GM21390 (cell line): ENCODE data around the gene FBXW11.

Source experiments
- ATAC-seq: cut with Tn5 transposase; IDR thresholded peaks from one replicate; pipeline ENCODE4 v1.9.1; 2021; ENCODE audit not compliant: unreplicated experiment

The FBXW11 gene

GRCh38 chr5:171956314-171956713, 50.1 kb downstream of the FBXW11 start:
- ATAC-seq, result no peak

GRCh38 chr5:171955761-171956160, 50.7 kb downstream of the FBXW11 start:
- no peak for ATAC-seq

GRCh38 chr5:171954721-171955120, 51.7 kb downstream of the FBXW11 start:
- no peak for ATAC-seq

- ATAC-seq, result no peak
Measured at GRCh38 chr5:171953860-171954701, 52.4 kb downstream of the FBXW11 start.

GRCh38 chr5:171952021-171952420, 54.4 kb downstream of the FBXW11 start:
- ATAC-seq, result no peak

GRCh38 chr5:171951218-171951617, 55.2 kb downstream of the FBXW11 start:
- no peak for ATAC-seq

GRCh38 chr5:171946000-171946781, 60.2 kb downstream of the FBXW11 start:
- ATAC-seq, result no peak

GRCh38 chr5:171945476-171945875, 61.0 kb downstream of the FBXW11 start:
- ATAC-seq, result no peak

GRCh38 chr5:171945066-171945465, 61.4 kb downstream of the FBXW11 start:
- ATAC-seq, result no peak

- peak; percentile 38 for ATAC-seq
Measured at GRCh38 chr5:171942112-171942516, 64.3 kb downstream of the FBXW11 start.

- peak; percentile 14 for ATAC-seq
Measured at GRCh38 chr5:171941675-171942074, 64.8 kb downstream of the FBXW11 start.

- ATAC-seq, result peak; percentile 37
Measured at GRCh38 chr5:171941275-171941674, 65.2 kb downstream of the FBXW11 start.

GRCh38 chr5:171939951-171940350, 66.5 kb downstream of the FBXW11 start:
- no peak for ATAC-seq

GRCh38 chr5:171938358-171938757, 68.1 kb downstream of the FBXW11 start:
- no peak for ATAC-seq

GRCh38 chr5:171937351-171937750, 69.1 kb downstream of the FBXW11 start:
- ATAC-seq, result no peak

- ATAC-seq, result no peak
Measured at GRCh38 chr5:171934586-171934985, 71.9 kb downstream of the FBXW11 start.

GRCh38 chr5:171931163-171931562, 75.3 kb downstream of the FBXW11 start:
- no peak for ATAC-seq

GRCh38 chr5:171927345-171927941, 79.0 kb downstream of the FBXW11 start:
- ATAC-seq, result no peak

- ATAC-seq, result peak; percentile 60
Measured at GRCh38 chr5:171926311-171926710, 80.1 kb downstream of the FBXW11 start.

GRCh38 chr5:171924493-171925122, 81.8 kb downstream of the FBXW11 start:
- ATAC-seq, result no peak

- no peak for ATAC-seq
Measured at GRCh38 chr5:171920765-171921391, 85.6 kb downstream of the FBXW11 start.
